Right renal cortex interstitium (tissue), 3 donors: Measurements from ENCODE around the gene STIM2. TPM values are rescaled to one million over a fixed set of nuclear protein-coding genes. Genes with fewer than 3 reads are reported as not detected.

Experiments
- DNase-seq, 3 donors: peaks; one replicate each; pipeline ENCODE4 v3.0.0-alpha.2; 2013; ENCODE audit warnings: low read depth in 3 of 3, low spot score in 2 of 3
- polyA plus RNA-seq, 3 donors: library from polyadenylated mRNA; unstranded; fragments of 120-200 nt; gene quantifications; one replicate each; pipeline ENCODE4 v1.2.1, GENCODE V29; 2013; ENCODE audit not compliant: insufficient read length in 3 of 3

The STIM2 gene
- polyA plus RNA-seq, 3 donors, result 37.5 to 40.3 (median 38.7) TPM

DNA sequence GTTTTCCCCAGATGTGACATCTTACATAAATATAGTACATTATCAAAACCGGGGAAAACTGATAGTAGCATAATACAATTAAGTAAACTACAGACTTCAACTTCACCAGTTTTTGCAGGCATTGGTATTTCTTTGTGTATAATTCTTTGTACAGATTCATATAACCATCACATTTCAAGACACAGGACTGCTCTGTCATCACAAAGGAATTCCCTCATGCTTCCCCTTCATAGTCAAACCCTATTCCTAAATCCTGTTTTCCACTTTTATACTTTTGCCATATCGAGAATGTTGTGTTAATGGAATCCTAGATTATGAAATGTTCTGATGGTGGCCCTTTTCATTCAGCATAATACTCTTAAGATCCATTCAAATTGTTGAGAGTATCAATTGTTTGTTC lies 36.0 kb downstream of the STIM2 start:
- no peak for DNase-seq

GRCh38 chr4:26899991-26900390 lies 39.4 kb downstream of the STIM2 start:
- no peak for DNase-seq

GRCh38 chr4:26900765-26901164 lies 40.1 kb downstream of the STIM2 start:
- DNase-seq, result no peak

DNA sequence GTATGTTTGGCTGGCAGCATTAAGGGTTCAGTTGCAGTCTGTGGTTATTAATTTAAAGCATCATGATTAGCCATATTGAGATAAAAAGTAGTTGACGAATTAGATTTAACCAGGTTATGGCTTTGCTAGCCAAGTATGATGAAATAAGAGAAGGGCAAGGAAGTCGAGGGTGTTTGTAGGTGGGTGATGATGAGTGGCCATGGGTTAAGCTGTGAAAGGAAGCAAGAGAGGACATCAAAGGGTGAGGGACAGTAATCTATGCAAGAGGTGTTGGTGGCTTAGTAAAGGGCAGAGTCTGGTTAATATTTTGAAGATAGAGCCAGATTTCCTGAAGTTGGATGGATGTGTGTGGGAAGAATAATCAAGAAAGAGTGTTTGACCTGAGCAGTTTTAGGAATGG lies 44.5 kb downstream of the STIM2 start:
- no peak for DNase-seq

DNA sequence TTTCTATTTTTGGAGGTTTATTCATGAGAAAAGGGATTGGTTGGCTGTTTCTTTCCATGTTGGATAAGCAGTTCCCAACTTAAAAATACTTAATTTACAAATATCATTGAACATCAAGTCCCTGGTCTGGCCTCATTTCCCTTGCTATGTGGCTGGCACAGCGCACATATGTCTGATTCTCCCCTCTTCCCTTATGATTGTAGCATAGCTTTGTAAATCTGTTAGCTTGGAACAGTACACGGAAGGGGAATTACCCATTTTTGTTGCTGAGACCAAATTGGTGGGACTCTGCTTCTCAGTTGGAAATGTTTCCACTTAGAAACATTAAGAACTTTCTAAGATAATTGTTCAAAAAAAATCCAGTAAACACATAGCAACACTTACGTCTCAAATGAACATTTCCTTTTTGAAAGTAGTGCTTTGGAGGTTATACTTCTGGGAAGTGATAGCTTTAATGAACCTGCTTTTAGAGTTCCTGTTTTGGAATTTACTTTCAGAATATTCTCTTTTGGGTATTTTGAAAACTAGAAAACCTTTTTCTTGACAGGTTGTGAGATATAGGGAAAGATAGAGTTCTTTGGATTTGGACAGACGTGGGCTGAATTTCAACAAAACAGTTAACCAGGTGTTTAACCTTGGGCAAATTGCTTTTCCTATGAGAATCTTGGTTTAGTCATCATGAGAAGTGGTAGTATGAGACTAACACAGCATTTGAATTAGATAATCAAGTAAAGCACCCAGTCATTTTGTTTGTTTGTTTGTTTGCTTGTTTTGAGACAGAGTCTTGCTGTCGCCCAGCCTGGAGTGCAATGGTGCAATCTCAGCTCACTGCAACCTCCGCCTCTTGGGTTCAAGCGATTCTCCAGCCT lies 47.3 kb downstream of the STIM2 start:
- DNase-seq, result no peak

GRCh38 chr4:26909369-26909768 lies 48.7 kb downstream of the STIM2 start:
- DNase-seq, result no peak

DNA sequence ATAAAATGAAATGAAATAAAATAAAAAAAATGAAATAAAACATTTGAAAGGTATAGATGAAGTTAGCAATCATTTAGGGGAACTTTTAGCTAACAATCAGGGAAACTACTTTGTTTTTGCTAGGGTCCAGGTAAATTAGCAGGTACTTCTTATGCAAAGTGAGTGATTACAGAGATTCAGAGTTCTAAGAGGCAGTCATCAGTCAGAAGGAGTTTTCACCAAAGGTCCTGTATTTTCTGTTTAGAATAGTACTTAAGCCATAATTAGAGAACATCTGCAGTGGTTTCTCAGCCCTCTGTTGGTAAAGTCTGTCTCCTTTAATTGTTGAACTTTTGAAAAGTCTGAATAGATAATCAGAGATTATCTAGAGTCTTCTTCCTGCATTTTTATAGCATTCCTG lies 50.6 kb downstream of the STIM2 start:
- no peak for DNase-seq

GRCh38 chr4:26912069-26912468 lies 51.4 kb downstream of the STIM2 start:
- DNase-seq, result no peak

- no peak for DNase-seq
Measured at GRCh38 chr4:26912810-26913209, 52.2 kb downstream of the STIM2 start.

GRCh38 chr4:26916195-26916594 lies 55.6 kb downstream of the STIM2 start:
- no peak for DNase-seq

DNA sequence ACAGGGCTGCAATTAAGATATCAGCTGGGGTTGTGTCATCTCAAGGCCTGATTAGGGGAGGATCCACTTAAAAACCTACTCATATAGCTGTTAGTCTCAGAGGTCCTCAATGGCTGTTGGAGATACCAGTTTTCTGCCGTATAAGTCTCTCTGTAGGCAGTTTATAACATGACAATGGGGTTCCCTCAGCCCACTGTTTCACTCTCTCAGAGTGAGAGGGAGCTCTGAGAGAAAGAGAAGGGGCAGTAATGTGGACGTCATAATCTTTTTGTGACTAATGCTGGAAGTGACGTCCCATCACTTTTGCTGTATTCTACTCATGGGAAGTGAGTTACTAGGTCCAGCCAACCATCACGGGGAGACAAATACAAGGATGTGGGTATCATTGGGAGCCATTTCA lies 70.3 kb downstream of the STIM2 start:
- DNase-seq, result no peak

- no peak for DNase-seq
Measured at GRCh38 chr4:26931451-26931850, 70.8 kb downstream of the STIM2 start.

GRCh38 chr4:26931966-26932365 lies 71.3 kb downstream of the STIM2 start:
- DNase-seq, result no peak

DNA sequence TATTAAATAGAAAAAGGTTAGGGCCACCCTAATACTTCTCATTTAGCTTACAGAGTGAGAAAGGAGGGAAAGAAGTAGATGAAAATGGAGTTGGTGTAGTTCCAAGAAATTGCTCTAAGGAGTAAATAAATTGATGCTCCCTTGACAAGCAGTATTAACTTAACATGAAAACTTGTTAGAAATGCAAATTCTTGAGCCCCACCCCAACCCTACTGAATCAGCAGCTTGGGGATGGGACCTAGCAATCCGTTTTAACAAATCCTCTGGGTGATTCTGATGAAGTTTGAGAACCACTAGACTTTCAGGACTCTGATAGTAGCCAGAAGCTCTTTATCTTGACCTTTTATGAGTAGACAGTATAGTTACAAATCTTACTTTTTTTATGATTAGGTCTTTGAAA lies 74.8 kb downstream of the STIM2 start:
- no peak for DNase-seq

DNA sequence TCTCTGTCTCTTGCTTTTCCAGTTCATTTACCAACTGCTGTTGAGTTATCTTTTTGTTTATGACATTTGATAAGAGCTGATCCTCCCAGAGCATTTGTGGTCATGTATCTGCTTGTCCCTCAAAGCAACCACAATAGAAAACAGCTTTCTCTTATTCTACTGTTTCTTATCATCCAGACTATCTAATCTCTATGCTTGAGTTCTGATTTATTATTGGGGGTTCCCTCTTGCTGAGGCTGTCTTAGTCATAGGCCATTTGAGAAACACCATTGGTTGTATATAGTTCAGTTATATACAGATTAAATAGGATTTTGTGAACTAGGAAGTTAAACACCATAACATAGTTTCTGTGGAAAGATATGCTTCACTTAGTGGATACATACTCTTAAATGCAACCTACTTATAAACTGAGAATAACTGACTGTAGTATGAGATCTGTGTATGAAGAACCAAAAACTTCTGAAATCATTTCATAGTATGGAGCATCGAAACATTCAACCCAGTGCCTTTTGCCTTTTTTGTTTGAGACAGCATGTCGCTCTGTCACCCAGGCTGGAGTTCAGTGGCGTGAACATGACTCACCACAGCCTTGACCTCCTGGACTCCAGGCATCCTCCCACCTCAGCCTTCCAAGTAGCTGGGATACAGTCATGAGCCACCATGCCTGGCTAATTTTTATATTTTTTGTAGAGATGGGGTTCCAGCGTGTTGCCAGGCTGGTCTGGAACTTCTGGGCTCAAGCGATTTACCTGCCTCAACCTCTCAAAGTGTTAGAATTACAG lies 75.8 kb downstream of the STIM2 start:
- DNase-seq, result no peak

GRCh38 chr4:26937139-26937538 lies 76.5 kb downstream of the STIM2 start:
- no peak for DNase-seq

DNA sequence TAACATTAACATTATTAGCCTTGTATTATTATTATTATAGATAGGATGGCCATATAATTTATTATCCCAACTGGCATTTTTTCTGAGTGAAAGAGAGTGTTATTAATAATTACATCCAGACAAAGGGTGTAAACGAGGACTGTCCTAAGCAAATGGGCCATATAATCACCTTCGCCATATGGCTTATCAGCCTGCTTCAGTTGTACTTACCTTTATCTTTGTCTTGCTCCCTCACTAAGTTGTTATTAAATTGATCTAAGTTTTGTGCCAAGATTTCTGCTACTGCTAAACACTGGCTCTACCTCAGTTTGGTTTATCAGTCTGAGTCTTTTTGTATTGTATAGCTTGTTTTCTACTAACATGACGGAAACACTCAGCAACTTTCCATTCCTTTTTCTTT lies 76.9 kb downstream of the STIM2 start:
- no peak for DNase-seq

- no peak for DNase-seq
Measured at GRCh38 chr4:26938516-26938915, 77.9 kb downstream of the STIM2 start.

GRCh38 chr4:26941951-26942350 lies 81.3 kb downstream of the STIM2 start:
- DNase-seq, result no peak

DNA sequence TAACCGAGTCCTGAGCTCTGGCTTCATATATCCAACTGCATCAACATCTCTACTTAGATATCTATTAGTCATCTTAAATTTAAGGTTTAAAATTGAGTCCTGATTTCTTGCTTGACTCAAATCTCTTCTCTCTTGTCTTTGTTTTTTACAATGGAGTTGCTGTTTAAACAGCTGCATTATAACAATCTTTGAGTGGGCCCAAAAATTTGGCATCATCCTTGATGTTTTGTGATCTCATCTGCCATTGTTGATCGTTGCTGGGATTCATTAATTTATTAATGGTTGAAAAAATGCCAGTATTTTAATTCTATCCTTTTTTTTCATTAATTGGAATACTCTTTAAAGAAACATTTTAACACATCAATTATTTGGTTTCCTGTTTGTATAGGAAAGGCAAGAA lies 82.2 kb downstream of the STIM2 start:
- no peak for DNase-seq

DNA sequence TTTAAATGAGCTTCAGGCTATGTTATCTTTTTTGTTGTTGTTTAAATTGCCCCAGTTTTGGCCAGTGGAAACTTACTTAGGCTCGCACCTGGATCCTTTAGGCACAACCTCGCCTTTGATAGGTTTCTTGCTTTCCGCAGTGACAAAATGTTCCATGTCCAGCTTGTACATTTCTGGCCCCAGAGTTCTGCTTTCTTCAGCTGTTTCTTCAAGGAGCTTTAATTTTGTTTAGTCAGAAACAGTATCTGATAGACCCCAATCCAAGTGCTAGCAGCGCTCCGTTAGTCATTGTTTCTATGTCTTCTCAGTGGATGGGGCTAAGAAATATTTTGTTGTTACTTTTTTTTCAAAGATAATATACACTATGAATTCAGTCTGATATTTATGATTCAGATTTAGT lies 82.8 kb downstream of the STIM2 start:
- no peak for DNase-seq

DNA sequence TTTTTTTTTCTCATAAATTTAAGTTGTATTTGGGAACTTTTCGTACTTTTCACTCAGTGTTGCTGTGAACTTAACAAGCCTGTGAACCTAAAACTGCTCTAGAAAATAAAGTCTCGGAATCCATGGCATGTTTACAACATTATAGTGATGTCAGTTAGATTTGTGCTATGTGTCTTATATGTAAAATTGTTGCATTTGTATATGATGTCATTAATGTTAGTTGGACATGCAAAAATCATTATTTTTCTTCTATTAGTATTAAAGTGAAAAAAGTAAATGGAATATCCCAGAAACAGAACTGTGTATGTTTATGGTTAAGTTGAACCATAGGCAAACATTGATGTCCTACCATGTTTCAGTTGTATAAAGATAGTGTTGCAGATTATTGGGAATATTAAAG lies 85.2 kb downstream of the STIM2 start:
- DNase-seq, result no peak
